Endodermal cell (in vitro differentiated cells): ENCODE results near the gene TUBGCP6. TPM values are rescaled to one million over a fixed set of nuclear protein-coding genes. Genes with fewer than 3 reads are reported as not detected.

Source experiments
- DNase-seq: peaks from one replicate; pipeline ENCODE4 v3.0.0-alpha.2; 2017
- H3K27ac ChIP-seq: 2 replicates; pipeline ENCODE4 v1.5.1; 2013; ENCODE audit warnings: mild to moderate bottlenecking, low read depth, low read length, moderate library complexity
- H3K27me3 ChIP-seq: 2 replicates; pipeline ENCODE4 v1.6.1; 2013; ENCODE audit warnings: mild to moderate bottlenecking, low read length, moderate library complexity; ENCODE audit not compliant: insufficient read depth, control insufficient read depth, poor library complexity, severe bottlenecking
- H3K36me3 ChIP-seq: 2 replicates; pipeline ENCODE4 v1.7.0; 2013; ENCODE audit warnings: mild to moderate bottlenecking, low read length, moderate library complexity; ENCODE audit not compliant: control insufficient read depth, insufficient read depth
- H3K4me1 ChIP-seq: one replicate; pipeline ENCODE4 v1.7.0; 2013; ENCODE audit warnings: low read length; ENCODE audit not compliant: control insufficient read depth, insufficient read depth
- H3K4me3 ChIP-seq: 2 replicates; pipeline ENCODE4 v1.5.1; 2013; ENCODE audit warnings: mild to moderate bottlenecking, low read length, moderate library complexity
- H3K9ac ChIP-seq: 2 replicates; pipeline ENCODE4 v1.6.1; 2013; ENCODE audit warnings: mild to moderate bottlenecking, low read length, moderate library complexity; ENCODE audit not compliant: poor library complexity, severe bottlenecking; ENCODE audit errors: extremely low read depth
- H3K9me3 ChIP-seq: 2 replicates; pipeline ENCODE4 v1.6.1; 2013; ENCODE audit warnings: mild to moderate bottlenecking, low read length, moderate library complexity; ENCODE audit not compliant: control insufficient read depth
- H3K27ac Mint-ChIP-seq: 2 replicates; pipeline ENCODE4 v1.8.0; 2020; ENCODE audit warnings: mixed read lengths
- H3K27me3 Mint-ChIP-seq: 2 replicates; pipeline ENCODE4 v1.8.0; 2021; ENCODE audit warnings: mild to moderate bottlenecking, mixed read lengths; ENCODE audit not compliant: insufficient read depth
- H3K36me3 Mint-ChIP-seq: 2 replicates; pipeline ENCODE4 v1.8.0; 2020; ENCODE audit warnings: low read depth, mixed read lengths
- H3K4me1 Mint-ChIP-seq: 2 replicates; pipeline ENCODE4 v1.8.0; 2020; ENCODE audit warnings: mixed read lengths
- H3K4me3 Mint-ChIP-seq: 2 replicates; pipeline ENCODE4 v1.8.0; 2020; ENCODE audit warnings: mild to moderate bottlenecking, moderate library complexity, mixed read lengths
- H3K9me3 Mint-ChIP-seq: 2 replicates; pipeline ENCODE4 v1.8.0; 2020; ENCODE audit warnings: mild to moderate bottlenecking, mixed read lengths
- CTCF ChIP-seq: fragments of 200-600 bp; sonication (generic); conservative IDR thresholded peaks from 2 replicates; pipeline ENCODE4 v1.5.0; 2021; ENCODE audit warnings: antibody characterized with exemption, mild to moderate bottlenecking
- WGBS, 2 experiments: methylation state at CpG; one replicate each; pipeline versions ENCODE4 v1.1.5 to v1.1.7; 2013; ENCODE audit warnings: missing lambda C conversion rate in 2 of 2, mixed read lengths in 1 of 2; ENCODE audit not compliant: insufficient coverage in 1 of 2, insufficient read length in 1 of 2; 5-methylcytosine and 5-hydroxymethylcytosine counted together
- total RNA-seq, 2 donors: library from RNA; stranded (reverse); fragmentation: NEBNext Ultra II Directional in 1 of 2; extraction: Animal tissue kit (Norgen Biotek cat#: 25700) in 1 of 2; gene quantifications; 2 replicates in 1 of 2; 3 replicates in 1 of 2; pipeline ENCODE4 v1.2.1, GENCODE V29; 2021

Gene TUBGCP6
- total RNA-seq, 2 donors from 2014 or later: 43.7 to 46.0 TPM

GRCh38 chr22:50197000-50197800 lies 47.6 kb downstream of the TUBGCP6 start:
- Mint-ChIP-seq H3K4me3 (no peak overlapping the region), H3K27me3 (peaks cover 2% of the 10 kb centered on the region), H3K4me1 (peaks cover 8% of the 10 kb centered on the region), H3K27ac (no peak overlapping the region), H3K9me3 (no peaks in the 10 kb centered on the region), H3K36me3 (peaks cover 5% of the 10 kb centered on the region)
- Histone ChIP-seq H3K4me1 (peaks cover 6% of the 10 kb centered on the region), H3K9me3 (no peaks in the 10 kb centered on the region), H3K9ac (no peak overlapping the region), H3K27me3 (no peaks in the 10 kb centered on the region), H3K27ac (no peak overlapping the region), H3K4me3 (no peak overlapping the region), H3K36me3 (peaks cover 13% of the 10 kb centered on the region)
- DNase-seq: no peak
- 95 to 100% methylated on average over 4 to 23 of the region's 23 CpGs for WGBS, 2 experiments
- no peak for TF ChIP-seq CTCF

GRCh38 chr22:50196256-50196655 lies 48.6 kb downstream of the TUBGCP6 start:
- TF ChIP-seq CTCF: no peak
- Mint-ChIP-seq H3K27ac (no peak overlapping the region), H3K9me3 (no peaks in the 10 kb centered on the region), H3K4me1 (peaks cover 4% of the 10 kb centered on the region), H3K36me3 (peaks cover 7% of the 10 kb centered on the region), H3K4me3 (no peak overlapping the region), H3K27me3 (no peaks in the 10 kb centered on the region)
- no peaks in the 10 kb centered on the region for H3K9me3 ChIP-seq
- H3K9ac ChIP-seq: no peak overlapping the region
- H3K4me1 ChIP-seq: peaks cover 6% of the 10 kb centered on the region
- no peak overlapping the region for H3K27ac ChIP-seq
- no peak overlapping the region for H3K4me3 ChIP-seq
- WGBS, 2 experiments: 93 to 95% methylated on average over 4 to 18 of the region's 18 CpGs
- no peak for DNase-seq
- H3K36me3 ChIP-seq: peaks cover 13% of the 10 kb centered on the region
- no peaks in the 10 kb centered on the region for H3K27me3 ChIP-seq

GRCh38 chr22:50194037-50194805 lies 50.6 kb downstream of the TUBGCP6 start:
- peaks cover 5% of the 10 kb centered on the region for H3K36me3 Mint-ChIP-seq
- H3K27ac Mint-ChIP-seq: no peak overlapping the region
- Histone ChIP-seq H3K27me3 (no peaks in the 10 kb centered on the region), H3K4me3 (no peak overlapping the region), H3K4me1 (peaks cover under 1% of the 10 kb centered on the region), H3K36me3 (peaks cover 9% of the 10 kb centered on the region), H3K9ac (no peak overlapping the region), H3K27ac (no peak overlapping the region), H3K9me3 (no peaks in the 10 kb centered on the region)
- no peak for DNase-seq
- WGBS, 2 experiments: 97% methylated on average over 34 to 44 of the region's 44 CpGs
- no peaks in the 10 kb centered on the region for H3K27me3 Mint-ChIP-seq
- no peak for TF ChIP-seq CTCF
- H3K4me3 Mint-ChIP-seq: no peak overlapping the region
- H3K4me1 Mint-ChIP-seq: no peaks in the 10 kb centered on the region
- no peaks in the 10 kb centered on the region for H3K9me3 Mint-ChIP-seq
